GM12878 (cell line): ENCODE results near the gene SMARCB1. TPM values are rescaled to one million over a fixed set of nuclear protein-coding genes. Genes with fewer than 3 reads are reported as not detected.
A peak's percentile ranks its signal among the peaks of the same experiment; 100 is the strongest.

ENCODE experiments used
- ATAC-seq: fragments of 200-7000 bp; cut with Tn5 transposase; 3 replicates; pipeline ENCODE4 v1.9.1; 2020; ENCODE audit warnings: mild to moderate bottlenecking, moderate library complexity
- BruUV-seq: library from RNA; stranded (reverse); fragments of 400-500 nt; replicated peaks from 2 replicates; lab custom pipeline; 2021; lab: Mats Ljungman, UMichigan
- CTCF ChIA-PET: fragments of 300-600 bp; sonication (Branson Sonifier 250); formaldehyde crosslinking; extraction: SDS; loops from one replicate; lab custom pipeline; 2021; ENCODE audit warnings: inconsistent platforms; lab: Yijun Ruan, JAX
- POLR2A ChIA-PET: fragments of 350-600 bp; formaldehyde crosslinking; extraction: SDS; loops from one replicate; lab custom pipeline; 2021; ENCODE audit warnings: inconsistent platforms; lab: Charles Lee
- RAD21 ChIA-PET: fragments of 300-600 bp; sonication (Branson Sonifier 250); formaldehyde crosslinking; loops from one replicate; lab custom pipeline; 2023; ENCODE audit warnings: antibody characterized with exemption; ENCODE audit not compliant: unreplicated experiment; lab: Charles Lee
- SMC1A ChIA-PET: fragments of 300-600 bp; sonication (Branson Sonifier 250); formaldehyde crosslinking; loops from one replicate; lab custom pipeline; 2023; ENCODE audit not compliant: unreplicated experiment, uncharacterized antibody; lab: Charles Lee
- DNase-seq: peaks from one replicate; pipeline ENCODE4 v3.0.0-alpha.2; 2011; ENCODE audit warnings: low read depth, low spot score
- FAIRE-seq: peaks from 3 replicates; lab custom pipeline; 2011; peaks lifted over from hg19 to GRCh38; lab: Jason Lieb, UNC
- H2AFZ ChIP-seq: 2 replicates; pipeline ENCODE4 v1.6.0; 2011; ENCODE audit warnings: low read depth, low read length, control low read depth; ENCODE audit not compliant: control insufficient read depth
- H3K27ac ChIP-seq: 2 replicates; pipeline ENCODE4 v1.5.1; 2011; ENCODE audit warnings: control low read depth; ENCODE audit not compliant: control insufficient read depth, insufficient read depth
- H3K27me3 ChIP-seq, 2 experiments: replicated peaks in 1 of 2; 2 replicates each; pipeline versions ENCODE4 v1.6.0 to v1.6.1; 2011; ENCODE audit warnings: low read length in 1 of 2; ENCODE audit not compliant: control insufficient read depth in 2 of 2, insufficient read depth in 2 of 2
- H3K36me3 ChIP-seq, 2 experiments: 2 replicates each; pipeline ENCODE4 v1.5.1; 2011; ENCODE audit warnings: low read length in 1 of 2; ENCODE audit not compliant: control insufficient read depth in 2 of 2, insufficient read depth in 2 of 2
- H3K4me1 ChIP-seq: 2 replicates; pipeline ENCODE4 v1.6.1; 2011; ENCODE audit warnings: mild to moderate bottlenecking, low read length, moderate library complexity, mixed read lengths; ENCODE audit not compliant: control insufficient read depth, insufficient read depth
- H3K4me2 ChIP-seq: 2 replicates; pipeline ENCODE4 v1.6.0; 2011; ENCODE audit warnings: control low read depth; ENCODE audit not compliant: control insufficient read depth, insufficient read depth
- H3K4me3 ChIP-seq: fragments of 200-600 bp; sonication (generic); 2 replicates; pipeline ENCODE4 v1.5.1; 2016
- H3K79me2 ChIP-seq: 2 replicates; pipeline ENCODE4 v1.6.0; 2011; ENCODE audit warnings: low read length; ENCODE audit not compliant: control insufficient read depth, insufficient read depth
- H3K9ac ChIP-seq: 2 replicates; pipeline ENCODE4 v1.8.0; 2011; ENCODE audit warnings: low read length, control low read depth, mixed read lengths; ENCODE audit not compliant: control insufficient read depth, insufficient read depth
- H3K9me3 ChIP-seq: replicated peaks from 3 replicates; pipeline ENCODE4 v1.5.1; 2011; ENCODE audit warnings: mild to moderate bottlenecking, low read length; ENCODE audit not compliant: control insufficient read depth, insufficient read depth
- H4K20me1 ChIP-seq: 2 replicates; pipeline ENCODE4 v1.6.0; 2011; ENCODE audit not compliant: control insufficient read depth, insufficient read depth
- BHLHE40 ChIP-seq, 2 experiments: fragments of 450-650 bp in 1 of 2; IDR thresholded peaks; 2 replicates each; pipeline ENCODE4 v1.6.1; 2011 to 2017; ENCODE audit warnings: low read depth in 2 of 2, borderline replicate concordance in 1 of 2, improper control_type of control experiment in 1 of 2, low read length in 1 of 2, mild to moderate bottlenecking in 1 of 2
- CEBPB ChIP-seq, 2 experiments: fragments of 150-350 bp in 1 of 2; IDR thresholded peaks; 2 replicates each; pipeline ENCODE4 v1.6.1; 2012 to 2014; ENCODE audit warnings: low read depth in 2 of 2, low read length in 2 of 2, borderline replicate concordance in 1 of 2, inconsistent platforms in 1 of 2
- CTCF ChIP-seq, 3 experiments: IDR thresholded peaks in 2 of 3; conservative IDR thresholded peaks in 1 of 3; 2 replicates each; pipeline ENCODE4 v1.5.1; 2011; ENCODE audit warnings: low read depth in 3 of 3, low read length in 3 of 3, mild to moderate bottlenecking in 3 of 3, control low read depth in 2 of 3, moderate library complexity in 2 of 3, inconsistent platforms in 1 of 3, mixed read lengths in 1 of 3; ENCODE audit not compliant: control insufficient read depth in 2 of 3, insufficient read depth in 1 of 3; ENCODE audit errors: extremely low read depth in 1 of 3
- GABPA ChIP-seq: IDR thresholded peaks from 2 replicates; pipeline ENCODE4 v1.6.1; 2014; ENCODE audit warnings: antibody characterized with exemption, low read depth, mild to moderate bottlenecking, inconsistent platforms
- LARP7 ChIP-seq: fragments of 450-650 bp; IDR thresholded peaks from 2 replicates; pipeline ENCODE4 v1.6.1; 2017; ENCODE audit warnings: mild to moderate bottlenecking
- NR2C2 ChIP-seq: IDR thresholded peaks from 2 replicates; pipeline ENCODE4 v1.6.1; 2011; ENCODE audit warnings: borderline replicate concordance, low read depth; ENCODE audit not compliant: control insufficient read depth, insufficient read length
- SIN3A ChIP-seq: IDR thresholded peaks from 2 replicates; pipeline ENCODE4 v1.6.1; 2012; ENCODE audit warnings: low read depth, low read length, improper control_type of control experiment
- SP1 ChIP-seq: IDR thresholded peaks from one replicate; pipeline ENCODE4 v1.6.1; 2011; ENCODE audit warnings: low read depth, low read length
- SREBF1 ChIP-seq: IDR thresholded peaks from 2 replicates; pipeline ENCODE4 v1.6.1; 2012; ENCODE audit warnings: mild to moderate bottlenecking, low read length
- ZSCAN29 ChIP-seq: fragments of 450-650 bp; IDR thresholded peaks from 2 replicates; pipeline ENCODE4 v1.6.1; 2017; ENCODE audit warnings: mild to moderate bottlenecking, moderate library complexity
- WGBS: methylation state at CpG from one replicate; pipeline ENCODE4 v1.1.6; 2016; ENCODE audit warnings: low lambda C conversion rate; ENCODE audit not compliant: insufficient replicate concordance, insufficient coverage; ENCODE audit errors: missing lambda C conversion rate; 5-methylcytosine and 5-hydroxymethylcytosine counted together
- in situ Hi-C: fragments of 300-500 bp; cut with MboI; formaldehyde crosslinking; loops from 9 replicates; pipeline ENCODE4 v1.14.3; 2018; ENCODE audit warnings: mixed read lengths
- intact Hi-C: fragments of 100-400 bp; cut with micrococcal nuclease; formaldehyde crosslinking; loops from one replicate; pipeline ENCODE4 v1.14.2; 2022; ENCODE audit not compliant: unreplicated experiment
- polyA plus RNA-seq, 11 experiments: library from polyadenylated mRNA; depleted of rRNA in 4 of 11; unstranded in 6 of 11; stranded (reverse) in 5 of 11; fragments of >200 nt; fragmentation: Nextera tagmentation in 4 of 11; fragmentation: Illumina TruSeq in 1 of 11; extraction: Ambion mirVana in 4 of 11; extraction: Trizol in 1 of 11; gene quantifications; 1 replicate in 1 of 11; 2 replicates in 10 of 11; pipeline versions ENCODE4 v1.2.1 to v1.2.3, GENCODE V29; 2011 to 2016; ENCODE audit warnings: inconsistent platforms in 2 of 11, missing spikeins in 2 of 11, low read depth in 1 of 11
- total RNA-seq, 4 experiments: library from RNA; depleted of rRNA in 3 of 4; stranded (reverse); fragments of >200 nt in 3 of 4; fragmentation: Illumina TruSeq in 1 of 4; extraction: Trizol in 1 of 4; gene quantifications; 2 replicates each; pipeline versions ENCODE4 v1.2.1 to v1.2.3, GENCODE V29; 2013 to 2021
- TF ChIP-seq, protein P1 (sequence below): fragments of 450-650 bp; IDR thresholded peaks from 2 replicates; pipeline ENCODE4 v1.6.1; 2016; ENCODE audit warnings: mild to moderate bottlenecking
- TF ChIP-seq, protein P2 (sequence below): fragments of 450-650 bp; IDR thresholded peaks from 2 replicates; pipeline ENCODE4 v1.6.1; 2017; ENCODE audit warnings: mild to moderate bottlenecking, low read depth, inconsistent platforms; ENCODE audit not compliant: poor library complexity, severe bottlenecking
- TF ChIP-seq, protein P3 (sequence below): fragments of 450-650 bp; IDR thresholded peaks from 2 replicates; pipeline ENCODE4 v1.6.1; 2017; ENCODE audit warnings: low read depth, mild to moderate bottlenecking, moderate library complexity

SMARCB1 gene
- total and polyA plus RNA-seq, 10 of the 15 experiments (the other 5 are each of a cell fraction or from before 2014, with no cell fraction given), result 9.1 to 215 (median 183) TPM

GRCh38 chr22:23786261-23786710, 480 bp upstream of the SMARCB1 start (continued):
- TF ChIP-seq, protein P1, sequence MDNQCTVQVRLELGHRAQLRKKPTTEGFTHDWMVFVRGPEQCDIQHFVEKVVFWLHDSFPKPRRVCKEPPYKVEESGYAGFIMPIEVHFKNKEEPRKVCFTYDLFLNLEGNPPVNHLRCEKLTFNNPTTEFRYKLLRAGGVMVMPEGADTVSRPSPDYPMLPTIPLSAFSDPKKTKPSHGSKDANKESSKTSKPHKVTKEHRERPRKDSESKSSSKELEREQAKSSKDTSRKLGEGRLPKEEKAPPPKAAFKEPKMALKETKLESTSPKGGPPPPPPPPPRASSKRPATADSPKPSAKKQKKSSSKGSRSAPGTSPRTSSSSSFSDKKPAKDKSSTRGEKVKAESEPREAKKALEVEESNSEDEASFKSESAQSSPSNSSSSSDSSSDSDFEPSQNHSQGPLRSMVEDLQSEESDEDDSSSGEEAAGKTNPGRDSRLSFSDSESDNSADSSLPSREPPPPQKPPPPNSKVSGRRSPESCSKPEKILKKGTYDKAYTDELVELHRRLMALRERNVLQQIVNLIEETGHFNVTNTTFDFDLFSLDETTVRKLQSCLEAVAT, result peak; percentile 81
- no peak for TF ChIP-seq SIN3A

- no TSS peak for BruUV-seq
- WGBS, result 1% methylated on average over 5 of the region's 5 CpGs
- H3K27me3 ChIP-seq, result no peaks in the 10 kb centered on the region
- peaks cover 11% of the 10 kb centered on the region for H3K4me1 ChIP-seq
- H2AFZ ChIP-seq, result peak overlapping the region; percentile 16
- peaks cover 50% of the 10 kb centered on the region for H3K79me2 ChIP-seq
- peak overlapping the region; percentile 78 for H3K4me2 ChIP-seq
- ChIA-PET SMC1A (interaction anchor here (1.0 to 2.5 kb wide), 7 partner anchors 10 to 70 kb away, joined by 3 to 13 read pairs (median 4); partner anchors contain the start of gene SLC2A11), RAD21 (interaction anchor here (0.6 kb wide), 2 partner anchors 62 to 615 kb away, joined by 3 read pairs; no protein-coding TSS in a partner anchor), POLR2A (interaction anchor here (0.7 to 2.5 kb wide), 3 partner anchors 13 to 59 kb away, joined by 3 to 8 read pairs (median 5); partner anchors contain the start of gene CHCHD10), CTCF (interaction anchor here (0.9 to 2.8 kb wide), 3 partner anchors 11 to 17 kb away, joined by 3 to 11 read pairs (median 3); no protein-coding TSS in a partner anchor)
- peak overlapping the region; percentile 73 for H3K4me3 ChIP-seq
- H3K9me3 ChIP-seq, result no peaks in the 10 kb centered on the region
- FAIRE-seq, result no peak
- H3K27ac ChIP-seq, result peak overlapping the region; percentile 98
- intact Hi-C loops, result loop anchor here (2.0 kb wide), 1 partner anchor 17 kb away; no protein-coding TSS in a partner anchor
- H3K36me3 ChIP-seq, result peaks cover 8 to 12% of the 10 kb centered on the region in 2 experiments; a peak in 3 of 4 replicates
- peak overlapping the region; percentile 99 for H3K9ac ChIP-seq
- in situ Hi-C loops, result no loop called here
- peak; percentile 48 for ATAC-seq
- DNase-seq, result no peak
- 0 out of 2 replicates have a peak, but pooled peaks cover 4% of the 10 kb centered on the region for H4K20me1 ChIP-seq
- TF ChIP-seq, protein P2, sequence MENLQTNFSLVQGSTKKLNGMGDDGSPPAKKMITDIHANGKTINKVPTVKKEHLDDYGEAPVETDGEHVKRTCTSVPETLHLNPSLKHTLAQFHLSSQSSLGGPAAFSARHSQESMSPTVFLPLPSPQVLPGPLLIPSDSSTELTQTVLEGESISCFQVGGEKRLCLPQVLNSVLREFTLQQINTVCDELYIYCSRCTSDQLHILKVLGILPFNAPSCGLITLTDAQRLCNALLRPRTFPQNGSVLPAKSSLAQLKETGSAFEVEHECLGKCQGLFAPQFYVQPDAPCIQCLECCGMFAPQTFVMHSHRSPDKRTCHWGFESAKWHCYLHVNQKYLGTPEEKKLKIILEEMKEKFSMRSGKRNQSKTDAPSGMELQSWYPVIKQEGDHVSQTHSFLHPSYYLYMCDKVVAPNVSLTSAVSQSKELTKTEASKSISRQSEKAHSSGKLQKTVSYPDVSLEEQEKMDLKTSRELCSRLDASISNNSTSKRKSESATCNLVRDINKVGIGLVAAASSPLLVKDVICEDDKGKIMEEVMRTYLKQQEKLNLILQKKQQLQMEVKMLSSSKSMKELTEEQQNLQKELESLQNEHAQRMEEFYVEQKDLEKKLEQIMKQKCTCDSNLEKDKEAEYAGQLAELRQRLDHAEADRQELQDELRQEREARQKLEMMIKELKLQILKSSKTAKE, result peak; percentile 76
- TF ChIP-seq SREBF1 (0 out of 2 replicates have a peak, but pooled peaks have one; percentile 65), LARP7 (no peak), GABPA (no peak), ZSCAN29 (no peak), NR2C2 (no peak), CEBPB (IDR thresholded peaks at IDR 0.05; ENCODE audit: borderline replicate concordance in 1 of 2, low read depth in 2 of 2, low read length in 2 of 2) (no peak), SP1 (peak; percentile 9), CTCF (IDR thresholded peaks at IDR 0.05 in 2 of 3, conservative IDR thresholded peaks at IDR 0.05 in 1 of 3; ENCODE audit: control insufficient read depth in 2 of 3, extremely low read depth in 1 of 3, insufficient read depth in 1 of 3, low read depth in 3 of 3, low read length in 3 of 3) (no peak), BHLHE40 (IDR thresholded peaks at IDR 0.05; ENCODE audit: borderline replicate concordance in 1 of 2, low read depth in 2 of 2, low read length in 1 of 2) (peak in 1 of 2 experiments; percentile 83; a peak in 1 of 4 replicates)
- TF ChIP-seq, protein P3, sequence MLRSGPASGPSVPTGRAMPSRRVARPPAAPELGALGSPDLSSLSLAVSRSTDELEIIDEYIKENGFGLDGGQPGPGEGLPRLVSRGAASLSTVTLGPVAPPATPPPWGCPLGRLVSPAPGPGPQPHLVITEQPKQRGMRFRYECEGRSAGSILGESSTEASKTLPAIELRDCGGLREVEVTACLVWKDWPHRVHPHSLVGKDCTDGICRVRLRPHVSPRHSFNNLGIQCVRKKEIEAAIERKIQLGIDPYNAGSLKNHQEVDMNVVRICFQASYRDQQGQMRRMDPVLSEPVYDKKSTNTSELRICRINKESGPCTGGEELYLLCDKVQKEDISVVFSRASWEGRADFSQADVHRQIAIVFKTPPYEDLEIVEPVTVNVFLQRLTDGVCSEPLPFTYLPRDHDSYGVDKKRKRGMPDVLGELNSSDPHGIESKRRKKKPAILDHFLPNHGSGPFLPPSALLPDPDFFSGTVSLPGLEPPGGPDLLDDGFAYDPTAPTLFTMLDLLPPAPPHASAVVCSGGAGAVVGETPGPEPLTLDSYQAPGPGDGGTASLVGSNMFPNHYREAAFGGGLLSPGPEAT, result peak; percentile 97; the same call in 1 of the 2 replicates
Measured at GRCh38 chr22:23787600-23787896, 782 bp downstream of the SMARCB1 start.
